ENCODE results near the gene ZSCAN30.

DNA sequence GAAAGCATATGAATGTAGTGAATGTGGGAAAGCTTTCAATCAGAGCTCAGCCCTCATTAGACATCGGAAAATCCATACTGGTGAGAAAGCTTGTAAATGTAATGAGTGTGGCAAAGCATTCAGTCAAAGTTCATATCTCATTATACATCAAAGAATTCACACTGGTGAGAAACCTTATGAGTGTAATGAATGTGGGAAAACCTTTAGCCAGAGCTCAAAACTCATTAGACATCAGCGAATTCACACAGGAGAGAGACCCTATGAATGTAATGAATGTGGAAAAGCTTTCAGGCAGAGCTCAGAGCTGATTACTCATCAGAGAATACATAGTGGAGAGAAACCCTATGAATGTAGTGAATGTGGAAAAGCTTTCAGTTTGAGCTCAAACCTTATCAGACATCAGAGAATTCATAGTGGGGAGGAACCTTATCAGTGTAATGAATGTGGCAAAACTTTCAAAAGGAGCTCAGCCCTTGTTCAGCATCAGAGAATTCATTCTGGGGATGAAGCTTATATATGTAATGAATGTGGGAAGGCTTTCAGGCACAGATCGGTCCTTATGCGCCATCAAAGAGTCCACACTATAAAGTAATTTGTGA is 44.2 kb downstream of the ZSCAN30 start:
- TF ChIP-seq, protein P1, sequence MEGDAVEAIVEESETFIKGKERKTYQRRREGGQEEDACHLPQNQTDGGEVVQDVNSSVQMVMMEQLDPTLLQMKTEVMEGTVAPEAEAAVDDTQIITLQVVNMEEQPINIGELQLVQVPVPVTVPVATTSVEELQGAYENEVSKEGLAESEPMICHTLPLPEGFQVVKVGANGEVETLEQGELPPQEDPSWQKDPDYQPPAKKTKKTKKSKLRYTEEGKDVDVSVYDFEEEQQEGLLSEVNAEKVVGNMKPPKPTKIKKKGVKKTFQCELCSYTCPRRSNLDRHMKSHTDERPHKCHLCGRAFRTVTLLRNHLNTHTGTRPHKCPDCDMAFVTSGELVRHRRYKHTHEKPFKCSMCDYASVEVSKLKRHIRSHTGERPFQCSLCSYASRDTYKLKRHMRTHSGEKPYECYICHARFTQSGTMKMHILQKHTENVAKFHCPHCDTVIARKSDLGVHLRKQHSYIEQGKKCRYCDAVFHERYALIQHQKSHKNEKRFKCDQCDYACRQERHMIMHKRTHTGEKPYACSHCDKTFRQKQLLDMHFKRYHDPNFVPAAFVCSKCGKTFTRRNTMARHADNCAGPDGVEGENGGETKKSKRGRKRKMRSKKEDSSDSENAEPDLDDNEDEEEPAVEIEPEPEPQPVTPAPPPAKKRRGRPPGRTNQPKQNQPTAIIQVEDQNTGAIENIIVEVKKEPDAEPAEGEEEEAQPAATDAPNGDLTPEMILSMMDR (IDR thresholded peaks at IDR 0.05): no peak
- no peak for TF ChIP-seq POLR2A (IDR thresholded peaks at IDR 0.05)
